K562 (cell line): ENCODE data around the gene EFCAB10. TPM values are rescaled to one million over a fixed set of nuclear protein-coding genes. Genes with fewer than 3 reads are reported as not detected.

ENCODE experiments used
- CHD2 ChIP-seq: IDR thresholded peaks from 2 replicates; pipeline ENCODE4 v1.6.1; 2011; ENCODE audit warnings: low read depth, low read length
- FOXK1 ChIP-seq: sonication (generic); formaldehyde crosslinking; IDR thresholded peaks from 2 replicates; pipeline ENCODE4 v1.8.0; 2022; ENCODE audit warnings: missing genetic modification reagents, mild to moderate bottlenecking, borderline replicate concordance
- JUND ChIP-seq, 2 experiments: IDR thresholded peaks; 2 replicates in 1 of 2; 3 replicates in 1 of 2; pipeline ENCODE4 v1.6.1; 2011; ENCODE audit warnings: borderline replicate concordance in 2 of 2, low read depth in 2 of 2, low read length in 2 of 2, improper control_type of control experiment in 1 of 2, missing biosample characterization in 1 of 2, missing genetic modification characterization in 1 of 2, missing genetic modification reagents in 1 of 2
- MLLT1 ChIP-seq, 2 experiments: fragments of 450-650 bp; IDR thresholded peaks; 2 replicates each; pipeline ENCODE4 v1.6.1; 2016
- MTA3 ChIP-seq: fragments of 450-650 bp; formaldehyde crosslinking; IDR thresholded peaks from 2 replicates; pipeline ENCODE4 v1.6.1; 2017; ENCODE audit warnings: mild to moderate bottlenecking, borderline replicate concordance
- TAL1 ChIP-seq: fragments of 450-650 bp; IDR thresholded peaks from 2 replicates; pipeline ENCODE4 v1.6.1; 2016; ENCODE audit warnings: mild to moderate bottlenecking
- ZNF263 ChIP-seq: sonication (generic); formaldehyde crosslinking; IDR thresholded peaks from 2 replicates; pipeline ENCODE4 v1.8.0; 2022; ENCODE audit warnings: mild to moderate bottlenecking, missing genetic modification reagents, borderline replicate concordance
- ZNF280A ChIP-seq: fragments of 450-650 bp; IDR thresholded peaks from 2 replicates; pipeline ENCODE4 v1.6.1; 2018; ENCODE audit warnings: mild to moderate bottlenecking, low read depth; ENCODE audit not compliant: partially characterized antibody
- ZNF707 ChIP-seq: fragments of 250-450 bp; sonication (Bioruptor Pico); conservative IDR thresholded peaks from 2 replicates; pipeline ENCODE4 v1.8.0; 2022; ENCODE audit warnings: inconsistent platforms, mild to moderate bottlenecking, moderate library complexity
- polyA plus RNA-seq, 8 experiments: library from polyadenylated mRNA; depleted of rRNA in 4 of 8; stranded (reverse) in 5 of 8; unstranded in 3 of 8; fragments of >200 nt; fragmentation: Nextera tagmentation in 2 of 8; fragmentation: Illumina TruSeq in 1 of 8; extraction: Ambion mirVana in 2 of 8; extraction: Trizol in 1 of 8; gene quantifications; 2 replicates each; pipeline versions ENCODE4 v1.2.1 to v1.2.3, GENCODE V29; 2011 to 2014; ENCODE audit warnings: inconsistent platforms in 1 of 8, missing spikeins in 1 of 8
- total RNA-seq, 7 experiments: library from RNA; depleted of rRNA in 6 of 7; stranded (reverse); fragments of >200 nt in 6 of 7; fragmentation: Illumina TruSeq in 2 of 7; extraction: Trizol in 2 of 7; gene quantifications; 2 replicates each; pipeline versions ENCODE4 v1.2.1 to v1.2.3, GENCODE V29; 2011 to 2021; ENCODE audit warnings: low replicate concordance in 1 of 7
- TF ChIP-seq, protein P1 (sequence below), 2 experiments: fragments of 450-650 bp; IDR thresholded peaks; 2 replicates each; pipeline ENCODE4 v1.6.1; 2016; ENCODE audit warnings: mild to moderate bottlenecking in 2 of 2, borderline replicate concordance in 1 of 2, low read depth in 1 of 2, moderate library complexity in 1 of 2
- TF ChIP-seq, protein P2 (sequence below), 3 experiments: fragments of 200-800 bp in 1 of 3; sonication (Bioruptor generic) in 1 of 3; sonication (generic) in 1 of 3; formaldehyde crosslinking in 1 of 3; IDR thresholded peaks; 2 replicates each; pipeline versions ENCODE4 v1.6.1 to v1.8.0; 2016 to 2022; ENCODE audit warnings: mild to moderate bottlenecking in 2 of 3, missing compliant biosample characterization in 2 of 3, missing genetic modification characterization in 2 of 3, missing genetic modification reagents in 1 of 3

The EFCAB10 gene
- total and polyA plus RNA-seq, 9 of the 15 experiments (the other 6 are each of a cell fraction or from before 2014, with no cell fraction given) = 5.0 to 21.4 (median 16.8) TPM

DNA sequence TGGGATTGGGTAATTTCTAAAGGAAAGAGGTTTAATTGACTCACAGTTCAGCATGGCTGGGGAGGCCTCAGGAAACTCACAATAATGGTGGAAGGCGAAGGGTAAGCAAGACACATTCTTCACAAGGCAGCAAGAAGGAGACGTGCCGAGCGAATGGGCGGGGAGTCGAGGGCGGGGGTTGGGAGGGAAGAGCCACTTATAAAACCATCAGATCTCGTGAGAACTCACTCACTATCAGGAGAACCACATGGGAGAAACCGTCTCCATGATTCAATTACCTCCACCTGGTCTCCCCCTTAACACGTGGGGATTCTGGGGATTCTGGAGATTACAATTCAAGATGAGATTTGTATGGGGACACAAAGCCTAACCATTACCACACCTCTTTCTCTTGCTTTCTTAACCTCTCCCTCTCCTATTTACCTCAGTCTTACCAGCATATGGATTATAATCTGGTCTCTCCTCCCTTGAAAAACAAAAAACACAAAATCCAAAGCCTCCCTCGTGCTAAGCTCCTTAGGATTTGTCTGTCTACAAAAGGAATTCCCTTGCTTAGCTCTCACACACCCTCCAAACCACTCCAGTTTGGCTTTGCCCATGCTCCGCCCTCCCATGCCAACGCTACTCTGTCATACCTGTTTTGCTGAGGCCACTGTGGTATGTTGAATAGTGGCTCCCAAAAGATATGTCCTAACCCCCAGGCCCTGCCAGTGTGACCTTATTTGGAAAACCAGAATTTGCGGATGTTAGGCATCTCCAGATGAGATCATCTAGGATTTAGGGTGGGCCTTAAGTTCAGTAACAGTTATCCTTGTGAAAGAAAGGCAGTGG, 19.6 kb upstream of the EFCAB10 start (continued):
- TF ChIP-seq, protein P1, sequence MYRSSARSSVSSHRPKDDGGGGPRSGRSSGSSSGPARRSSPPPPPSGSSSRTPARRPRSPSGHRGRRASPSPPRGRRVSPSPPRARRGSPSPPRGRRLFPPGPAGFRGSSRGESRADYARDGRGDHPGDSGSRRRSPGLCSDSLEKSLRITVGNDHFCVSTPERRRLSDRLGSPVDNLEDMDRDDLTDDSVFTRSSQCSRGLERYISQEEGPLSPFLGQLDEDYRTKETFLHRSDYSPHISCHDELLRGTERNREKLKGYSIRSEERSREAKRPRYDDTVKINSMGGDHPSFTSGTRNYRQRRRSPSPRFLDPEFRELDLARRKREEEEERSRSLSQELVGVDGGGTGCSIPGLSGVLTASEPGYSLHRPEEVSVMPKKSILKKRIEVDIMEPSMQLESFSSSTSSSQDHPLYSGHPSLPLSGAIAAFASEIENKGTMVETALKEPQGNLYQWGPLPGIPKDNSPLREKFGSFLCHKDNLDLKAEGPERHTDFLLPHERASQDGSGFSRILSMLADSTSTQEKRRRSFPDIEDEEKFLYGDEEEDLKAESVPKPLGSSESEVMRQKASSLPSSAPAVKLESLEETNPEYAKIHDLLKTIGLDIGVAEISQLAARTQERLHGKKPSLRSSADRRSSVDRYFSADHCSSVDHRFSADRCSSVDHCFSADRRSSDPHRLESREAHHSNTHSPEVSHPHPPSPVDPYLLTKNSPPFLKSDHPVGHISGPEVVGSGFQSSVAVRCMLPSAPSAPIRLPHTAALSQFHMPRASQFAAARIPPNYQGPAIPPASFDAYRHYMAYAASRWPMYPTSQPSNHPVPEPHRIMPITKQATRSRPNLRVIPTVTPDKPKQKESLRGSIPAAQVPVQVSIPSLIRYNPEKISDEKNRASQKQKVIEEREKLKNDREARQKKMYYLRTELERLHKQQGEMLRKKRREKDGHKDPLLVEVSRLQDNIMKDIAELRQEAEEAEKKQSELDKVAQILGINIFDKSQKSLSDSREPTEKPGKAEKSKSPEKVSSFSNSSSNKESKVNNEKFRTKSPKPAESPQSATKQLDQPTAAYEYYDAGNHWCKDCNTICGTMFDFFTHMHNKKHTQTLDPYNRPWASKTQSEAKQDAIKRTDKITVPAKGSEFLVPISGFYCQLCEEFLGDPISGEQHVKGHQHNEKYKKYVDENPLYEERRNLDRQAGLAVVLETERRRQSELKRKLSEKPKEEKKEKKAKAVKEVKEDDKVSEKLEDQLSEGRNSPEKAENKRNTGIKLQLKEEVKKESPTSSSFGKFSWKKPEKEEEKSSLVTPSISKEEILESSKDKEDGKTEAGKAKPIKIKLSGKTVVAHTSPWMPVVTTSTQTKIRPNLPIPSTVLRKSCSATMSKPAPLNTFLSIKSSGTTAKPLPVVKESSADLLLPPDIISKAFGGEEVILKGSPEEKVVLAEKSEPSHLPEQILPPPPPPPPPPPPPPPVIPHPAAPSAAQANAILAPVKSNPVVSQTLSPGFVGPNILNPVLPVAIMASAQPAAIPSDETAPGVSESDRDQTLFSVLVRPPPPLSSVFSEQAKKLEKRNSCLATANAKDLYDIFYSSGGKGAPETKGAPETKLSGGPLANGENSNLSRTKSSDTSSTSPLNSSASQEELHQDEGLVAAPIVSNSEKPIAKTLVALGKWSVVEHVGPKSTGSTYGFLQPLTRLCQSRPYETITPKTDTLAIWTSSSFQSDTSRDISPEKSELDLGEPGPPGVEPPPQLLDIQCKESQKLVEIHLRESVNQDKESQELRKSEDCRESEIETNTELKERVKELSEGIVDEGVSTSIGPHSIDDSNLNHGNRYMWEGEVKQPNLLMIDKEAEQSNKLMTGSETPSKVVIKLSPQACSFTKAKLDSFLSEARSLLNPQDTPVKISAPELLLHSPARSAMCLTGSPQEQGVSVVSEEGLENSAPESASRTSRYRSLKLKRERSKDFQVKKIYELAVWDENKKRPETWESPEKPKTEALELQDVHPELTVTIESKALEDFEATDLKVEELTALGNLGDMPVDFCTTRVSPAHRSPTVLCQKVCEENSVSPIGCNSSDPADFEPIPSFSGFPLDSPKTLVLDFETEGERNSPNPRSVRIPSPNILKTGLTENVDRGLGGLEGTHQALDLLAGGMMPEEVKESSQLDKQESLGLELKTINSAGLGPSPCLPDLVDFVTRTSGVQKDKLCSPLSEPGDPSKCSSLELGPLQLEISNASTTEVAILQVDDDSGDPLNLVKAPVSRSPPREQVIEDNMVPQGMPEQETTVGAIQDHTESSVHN (IDR thresholded peaks at IDR 0.05; ENCODE audit: borderline replicate concordance in 1 of 2, low read depth in 1 of 2) = no peak
- peak; percentile 92 for TF ChIP-seq CHD2
- peak; percentile 30; the same call in 1 of the 2 replicates for TF ChIP-seq TAL1
- TF ChIP-seq JUND (IDR thresholded peaks at IDR 0.05; ENCODE audit: borderline replicate concordance, low read depth, low read length) = no peak
- TF ChIP-seq JUND (tag; IDR thresholded peaks at IDR 0.05; ENCODE audit: borderline replicate concordance, low read depth, low read length) = 0 out of 3 replicates have a peak, but pooled peaks have one; percentile 17
- no peak for TF ChIP-seq MTA3
- TF ChIP-seq, protein P2, sequence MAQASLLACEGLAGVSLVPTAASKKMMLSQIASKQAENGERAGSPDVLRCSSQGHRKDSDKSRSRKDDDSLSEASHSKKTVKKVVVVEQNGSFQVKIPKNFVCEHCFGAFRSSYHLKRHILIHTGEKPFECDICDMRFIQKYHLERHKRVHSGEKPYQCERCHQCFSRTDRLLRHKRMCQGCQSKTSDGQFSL (CRISPR knock-in tag; IDR thresholded peaks at IDR 0.05) = no peak
- TF ChIP-seq, protein P2 (tag; IDR thresholded peaks at IDR 0.05) = no peak
- no peak for TF ChIP-seq ZNF263 (CRISPR knock-in tag)
- no peak for TF ChIP-seq ZNF707 (CRISPR knock-in tag)
- TF ChIP-seq FOXK1 = no peak
- TF ChIP-seq MLLT1 (IDR thresholded peaks at IDR 0.05) = no peak
- no peak for TF ChIP-seq ZNF280A
